H9 (cell line): Measurements from ENCODE around the gene GSKIP. TPM values are rescaled to one million over a fixed set of nuclear protein-coding genes. Genes with fewer than 3 reads are reported as not detected.

Experiments used
- DNase-seq: peaks from one replicate; pipeline ENCODE4 v3.0.0-alpha.2; 2017
- H2AFZ ChIP-seq: one replicate; pipeline ENCODE4 v1.6.1; 2013; ENCODE audit warnings: mild to moderate bottlenecking, low read length, control low read depth, moderate library complexity
- H2AK5ac ChIP-seq: 2 replicates; pipeline ENCODE4 v1.6.1; 2013; ENCODE audit warnings: low read length, control low read depth, mixed read lengths; ENCODE audit not compliant: insufficient read length
- H2BK120ac ChIP-seq: one replicate; pipeline ENCODE4 v1.6.1; 2013; ENCODE audit warnings: low read depth, mild to moderate bottlenecking, low read length, control low read depth, inconsistent platforms; ENCODE audit not compliant: poor library complexity, severe bottlenecking
- H2BK12ac ChIP-seq: 2 replicates; pipeline ENCODE4 v1.6.1; 2013; ENCODE audit warnings: low read length, control low read depth, mixed read lengths, low read depth; ENCODE audit not compliant: insufficient read length
- H2BK15ac ChIP-seq: 2 replicates; pipeline ENCODE4 v1.6.1; 2013; ENCODE audit warnings: low read depth, low read length, control low read depth
- H2BK20ac ChIP-seq: one replicate; pipeline ENCODE4 v1.6.1; 2013; ENCODE audit warnings: low read depth, mild to moderate bottlenecking, low read length, control low read depth, inconsistent platforms; ENCODE audit not compliant: poor library complexity, severe bottlenecking
- H2BK5ac ChIP-seq: 2 replicates; pipeline ENCODE4 v1.6.1; 2013; ENCODE audit warnings: low read length, control low read depth, mixed read lengths; ENCODE audit not compliant: insufficient read length
- H3K14ac ChIP-seq: 2 replicates; pipeline ENCODE4 v1.6.1; 2013; ENCODE audit warnings: low read length, control low read depth; ENCODE audit not compliant: insufficient read depth
- H3K18ac ChIP-seq: 2 replicates; pipeline ENCODE4 v1.6.1; 2013; ENCODE audit warnings: low read depth, mild to moderate bottlenecking, mixed read lengths, low read length, control low read depth; ENCODE audit not compliant: insufficient read length
- H3K23ac ChIP-seq: 2 replicates; pipeline ENCODE4 v1.6.1; 2013; ENCODE audit warnings: low read length, control low read depth, mixed read lengths, low read depth; ENCODE audit not compliant: insufficient read length
- H3K23me2 ChIP-seq: 2 replicates; pipeline ENCODE4 v1.6.1; 2013; ENCODE audit warnings: low read depth, mild to moderate bottlenecking, mixed read lengths, low read length, control low read depth; ENCODE audit not compliant: insufficient read length, poor library complexity, severe bottlenecking
- H3K27ac ChIP-seq: 2 replicates; pipeline ENCODE4 v1.5.1; 2013; ENCODE audit warnings: low read length, control low read depth, mixed read lengths, low read depth; ENCODE audit not compliant: insufficient read length
- H3K27me3 ChIP-seq: 2 replicates; pipeline ENCODE4 v1.6.1; 2013; ENCODE audit warnings: low read length, control low read depth, inconsistent platforms; ENCODE audit not compliant: insufficient read depth
- H3K4ac ChIP-seq: 2 replicates; pipeline ENCODE4 v1.6.1; 2013; ENCODE audit warnings: low read depth, mild to moderate bottlenecking, control low read depth, inconsistent platforms, low read length, moderate library complexity
- H3K4me1 ChIP-seq: 2 replicates; pipeline ENCODE4 v1.6.1; 2013; ENCODE audit warnings: low read length, control low read depth, inconsistent platforms; ENCODE audit not compliant: insufficient read depth
- H3K4me2 ChIP-seq: 2 replicates; pipeline ENCODE4 v1.6.1; 2013; ENCODE audit warnings: low read length, control low read depth, mixed read lengths; ENCODE audit not compliant: insufficient read length, insufficient read depth
- H3K56ac ChIP-seq: 2 replicates; pipeline ENCODE4 v1.6.1; 2013; ENCODE audit warnings: low read depth, mild to moderate bottlenecking, mixed read lengths, low read length, control low read depth; ENCODE audit not compliant: insufficient read length
- H3K79me1 ChIP-seq: 2 replicates; pipeline ENCODE4 v1.6.1; 2013; ENCODE audit warnings: low read depth, mild to moderate bottlenecking, moderate library complexity, low read length, control low read depth, inconsistent platforms; ENCODE audit not compliant: insufficient read depth, poor library complexity, severe bottlenecking
- H3K79me2 ChIP-seq: 2 replicates; pipeline ENCODE4 v1.6.1; 2013; ENCODE audit warnings: low read length, control low read depth, inconsistent platforms; ENCODE audit not compliant: insufficient read depth
- H3K9ac ChIP-seq: 2 replicates; pipeline ENCODE4 v1.6.1; 2013; ENCODE audit warnings: low read length, control low read depth, mixed read lengths; ENCODE audit not compliant: insufficient read length; ENCODE audit errors: extremely low read depth
- H3K9me3 ChIP-seq: one replicate; pipeline ENCODE4 v1.6.1; 2013; ENCODE audit warnings: low read depth, low read length, inconsistent platforms; ENCODE audit not compliant: control insufficient read depth
- H3T11ph ChIP-seq: one replicate; pipeline ENCODE4 v1.6.1; 2013; ENCODE audit warnings: mild to moderate bottlenecking, low read length, control low read depth, inconsistent platforms
- H4K20me1 ChIP-seq: one replicate; pipeline ENCODE4 v1.6.1; 2013; ENCODE audit not compliant: control insufficient read depth, insufficient read length, insufficient read depth
- H4K5ac ChIP-seq: 2 replicates; pipeline ENCODE4 v1.6.1; 2013; ENCODE audit warnings: low read depth, mild to moderate bottlenecking, mixed read lengths, low read length, control low read depth; ENCODE audit not compliant: insufficient read length
- H4K8ac ChIP-seq: replicated peaks from 2 replicates; pipeline ENCODE4 v1.6.1; 2013; ENCODE audit warnings: low read length, control low read depth, mixed read lengths, low read depth; ENCODE audit not compliant: insufficient read length
- H4K91ac ChIP-seq: 2 replicates; pipeline ENCODE4 v1.6.1; 2013; ENCODE audit warnings: low read depth, mild to moderate bottlenecking, moderate library complexity, mixed read lengths, low read length, control low read depth; ENCODE audit not compliant: insufficient read length
- H3K27ac Mint-ChIP-seq, 3 experiments: 2 replicates in 2 of 3; 3 replicates in 1 of 3; pipeline ENCODE4 v1.8.0; 2020 to 2021; ENCODE audit warnings: mixed read lengths in 3 of 3, mild to moderate bottlenecking in 1 of 3, moderate library complexity in 1 of 3
- H3K27me3 Mint-ChIP-seq: 2 replicates; pipeline ENCODE4 v1.8.0; 2021; ENCODE audit warnings: low read depth, mild to moderate bottlenecking, moderate library complexity, mixed read lengths
- H3K36me3 Mint-ChIP-seq, 3 experiments: 2 replicates in 2 of 3; 3 replicates in 1 of 3; pipeline ENCODE4 v1.8.0; 2020 to 2021; ENCODE audit warnings: low read depth in 3 of 3, mixed read lengths in 3 of 3; ENCODE audit not compliant: insufficient read depth in 1 of 3
- H3K4me1 Mint-ChIP-seq, 2 experiments: 2 replicates each; pipeline ENCODE4 v1.8.0; 2020; ENCODE audit warnings: mixed read lengths in 2 of 2
- H3K4me3 Mint-ChIP-seq, 2 experiments: 2 replicates in 1 of 2; 3 replicates in 1 of 2; pipeline ENCODE4 v1.8.0; 2020 to 2021; ENCODE audit warnings: mild to moderate bottlenecking in 2 of 2, mixed read lengths in 2 of 2, moderate library complexity in 1 of 2
- H3K9me3 Mint-ChIP-seq, 2 experiments: 2 replicates in 1 of 2; 3 replicates in 1 of 2; pipeline ENCODE4 v1.8.0; 2020; ENCODE audit warnings: mild to moderate bottlenecking in 2 of 2, mixed read lengths in 2 of 2, moderate library complexity in 1 of 2
- WGBS: extraction: QIAGEN DNeasy Blood & Tissue Kit; methylation state at CpG from one replicate; pipeline ENCODE4 v1.1.7; 2013; ENCODE audit warnings: missing lambda C conversion rate, low lambda C conversion rate, mixed read lengths; ENCODE audit not compliant: insufficient read length; ENCODE audit errors: extremely low coverage; 5-methylcytosine and 5-hydroxymethylcytosine counted together
- total RNA-seq: library from RNA; stranded (reverse); gene quantifications from 2 replicates; pipeline ENCODE4 v1.2.1, GENCODE V29; 2021
- TF ChIP-seq, protein P1 (sequence below): fragments of 200-600 bp; sonication (generic); conservative IDR thresholded peaks from 3 replicates; pipeline ENCODE4 v1.8.0; 2021; ENCODE audit warnings: antibody characterized with exemption, mild to moderate bottlenecking

GSKIP gene
- total RNA-seq, 1 experiment from 2014 or later, result 28.6 TPM

DNA sequence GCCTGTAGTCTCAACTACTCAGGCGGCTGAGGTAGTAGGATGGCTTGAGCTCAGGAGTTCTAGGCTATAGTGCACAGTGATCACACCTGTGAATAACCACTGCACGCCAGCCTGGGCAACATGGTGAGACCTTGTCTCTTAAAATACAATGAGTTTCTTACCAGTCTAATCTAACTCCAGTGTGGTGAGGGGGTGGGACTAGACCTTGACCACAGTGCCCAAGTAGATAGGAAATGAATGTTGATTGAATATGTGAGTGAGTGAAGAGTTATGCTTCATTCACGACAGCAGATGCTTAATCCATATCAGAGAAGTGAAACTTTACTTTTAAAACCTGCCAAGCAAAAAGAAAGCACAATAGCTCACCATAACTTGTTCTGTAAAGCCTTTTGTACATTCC, 17.4 kb downstream of the GSKIP start:
- Mint-ChIP-seq H3K36me3 (peaks cover 2 to 28% (median 22%) of the 10 kb centered on the region in 3 experiments; a peak in 5 of 7 replicates), H3K27ac (no peak overlapping the region), H3K4me1 (peaks cover 5 to 11% of the 10 kb centered on the region in 2 experiments), H3K27me3 (no peaks in the 10 kb centered on the region), H3K9me3 (no peaks in the 10 kb centered on the region), H3K4me3 (no peak overlapping the region)
- Histone ChIP-seq H3K56ac (no peak overlapping the region), H2BK12ac (no peak overlapping the region), H2BK120ac (no peak overlapping the region), H3K9me3 (no peaks in the 10 kb centered on the region), H3K23ac (no peak overlapping the region), H4K20me1 (no peaks in the 10 kb centered on the region), H4K5ac (no peak overlapping the region), H2AK5ac (no peak overlapping the region), H2BK20ac (no peak overlapping the region), H3K79me1 (peaks cover 4% of the 10 kb centered on the region), H2BK15ac (no peak overlapping the region), H3K14ac (no peak overlapping the region), H3K4me1 (peaks cover 3% of the 10 kb centered on the region; the same call in 1 of the 2 replicates), H4K91ac (no peak overlapping the region), H3K4ac (no peak overlapping the region), H3K27ac (no peak overlapping the region), H3K9ac (no peak overlapping the region), H3K18ac (no peak overlapping the region), H2AFZ (no peak overlapping the region), H2BK5ac (no peak overlapping the region), H3K79me2 (0 out of 2 replicates have a peak, but pooled peaks cover 2% of the 10 kb centered on the region), H3K27me3 (no peaks in the 10 kb centered on the region; the same call in 1 of the 2 replicates), H3K23me2 (no peaks in the 10 kb centered on the region), H4K8ac (no peak overlapping the region), H3K4me2 (no peak overlapping the region), H3T11ph (no peak overlapping the region)
- TF ChIP-seq, protein P1, sequence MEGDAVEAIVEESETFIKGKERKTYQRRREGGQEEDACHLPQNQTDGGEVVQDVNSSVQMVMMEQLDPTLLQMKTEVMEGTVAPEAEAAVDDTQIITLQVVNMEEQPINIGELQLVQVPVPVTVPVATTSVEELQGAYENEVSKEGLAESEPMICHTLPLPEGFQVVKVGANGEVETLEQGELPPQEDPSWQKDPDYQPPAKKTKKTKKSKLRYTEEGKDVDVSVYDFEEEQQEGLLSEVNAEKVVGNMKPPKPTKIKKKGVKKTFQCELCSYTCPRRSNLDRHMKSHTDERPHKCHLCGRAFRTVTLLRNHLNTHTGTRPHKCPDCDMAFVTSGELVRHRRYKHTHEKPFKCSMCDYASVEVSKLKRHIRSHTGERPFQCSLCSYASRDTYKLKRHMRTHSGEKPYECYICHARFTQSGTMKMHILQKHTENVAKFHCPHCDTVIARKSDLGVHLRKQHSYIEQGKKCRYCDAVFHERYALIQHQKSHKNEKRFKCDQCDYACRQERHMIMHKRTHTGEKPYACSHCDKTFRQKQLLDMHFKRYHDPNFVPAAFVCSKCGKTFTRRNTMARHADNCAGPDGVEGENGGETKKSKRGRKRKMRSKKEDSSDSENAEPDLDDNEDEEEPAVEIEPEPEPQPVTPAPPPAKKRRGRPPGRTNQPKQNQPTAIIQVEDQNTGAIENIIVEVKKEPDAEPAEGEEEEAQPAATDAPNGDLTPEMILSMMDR, result no peak
- no peak for DNase-seq
- WGBS, result no CpG with 5 or more reads among the region's 3 CpGs
